ENCODE measurements around the gene SMAD3. TPM values are rescaled to one million over a fixed set of nuclear protein-coding genes. Genes with fewer than 3 reads are reported as not detected.
"Not testable (repeated sequence)": the region's sequence is repeated elsewhere in the genome, so short reads cannot be mapped to it uniquely, and the experiment has no call there.

The SMAD3 gene
- total RNA-seq, 3 donors from 2014 or later: 38.5 to 76.3 (median 44.9) TPM

DNA sequence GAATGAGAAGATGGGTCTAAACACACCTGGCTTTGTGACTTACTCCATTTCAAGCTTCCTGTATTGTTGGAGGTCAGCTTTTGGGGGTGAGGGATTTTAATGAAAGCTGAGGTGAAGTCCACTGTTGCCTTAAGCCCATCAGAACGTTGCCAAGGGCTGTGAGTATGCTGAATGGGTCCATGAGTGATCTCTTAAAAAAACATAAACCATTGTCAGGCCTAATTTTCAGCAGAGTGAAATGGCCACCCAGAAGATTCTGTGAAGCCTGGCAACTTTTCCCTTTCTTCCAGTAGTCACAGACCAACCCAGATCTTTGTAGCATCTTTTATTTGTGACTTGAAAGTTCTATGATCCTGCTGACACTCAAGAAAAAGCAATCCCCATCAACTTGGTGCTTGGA lies 87.0 kb downstream of the SMAD3 start:
- no peak overlapping the region for H3K4me3 ChIP-seq
- no peak for ATAC-seq
- no peaks in the 10 kb centered on the region for H3K36me3 ChIP-seq (ENCODE audit: low read depth)
- no peaks in the 10 kb centered on the region for H3K9me3 ChIP-seq
- TF ChIP-seq, protein P1, sequence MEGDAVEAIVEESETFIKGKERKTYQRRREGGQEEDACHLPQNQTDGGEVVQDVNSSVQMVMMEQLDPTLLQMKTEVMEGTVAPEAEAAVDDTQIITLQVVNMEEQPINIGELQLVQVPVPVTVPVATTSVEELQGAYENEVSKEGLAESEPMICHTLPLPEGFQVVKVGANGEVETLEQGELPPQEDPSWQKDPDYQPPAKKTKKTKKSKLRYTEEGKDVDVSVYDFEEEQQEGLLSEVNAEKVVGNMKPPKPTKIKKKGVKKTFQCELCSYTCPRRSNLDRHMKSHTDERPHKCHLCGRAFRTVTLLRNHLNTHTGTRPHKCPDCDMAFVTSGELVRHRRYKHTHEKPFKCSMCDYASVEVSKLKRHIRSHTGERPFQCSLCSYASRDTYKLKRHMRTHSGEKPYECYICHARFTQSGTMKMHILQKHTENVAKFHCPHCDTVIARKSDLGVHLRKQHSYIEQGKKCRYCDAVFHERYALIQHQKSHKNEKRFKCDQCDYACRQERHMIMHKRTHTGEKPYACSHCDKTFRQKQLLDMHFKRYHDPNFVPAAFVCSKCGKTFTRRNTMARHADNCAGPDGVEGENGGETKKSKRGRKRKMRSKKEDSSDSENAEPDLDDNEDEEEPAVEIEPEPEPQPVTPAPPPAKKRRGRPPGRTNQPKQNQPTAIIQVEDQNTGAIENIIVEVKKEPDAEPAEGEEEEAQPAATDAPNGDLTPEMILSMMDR (IDR thresholded peaks at IDR 0.05): no peak
- peaks cover 31% of the 10 kb centered on the region for H3K4me1 ChIP-seq (ENCODE audit: low read depth)
- intact Hi-C loops (cut with DNase I, micrococcal nuclease): no loop called here
- DNase-seq: no peak

DNA sequence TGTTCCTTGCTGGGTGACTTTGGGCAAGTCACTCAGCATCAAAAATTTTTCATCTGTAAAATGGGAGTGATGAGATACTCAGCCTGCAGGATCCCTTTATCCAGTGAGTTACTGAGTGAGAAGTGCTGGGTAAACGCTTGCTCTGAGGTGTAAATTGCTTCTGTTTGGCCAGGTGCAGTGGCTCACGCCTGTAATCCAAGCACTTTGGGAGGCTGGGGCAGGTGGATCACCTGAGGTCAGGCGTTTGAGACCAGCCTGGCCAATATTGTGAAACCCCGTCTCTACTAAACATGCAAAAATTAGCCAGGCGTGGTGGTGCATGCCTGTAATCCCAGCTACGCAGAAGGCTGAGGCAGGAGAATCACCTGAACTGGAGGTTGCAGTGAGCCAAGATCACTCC lies 87.6 kb downstream of the SMAD3 start:
- H3K4me1 ChIP-seq (ENCODE audit: low read depth): peaks cover 25% of the 10 kb centered on the region
- H3K9me3 ChIP-seq; ATAC-seq; H3K4me3 ChIP-seq; intact Hi-C loops (cut with DNase I, micrococcal nuclease); H3K36me3 ChIP-seq (ENCODE audit: low read depth); DNase-seq: not testable (repeated sequence)

GRCh38 chr15:67154249-67154648 lies 88.8 kb downstream of the SMAD3 start:
- intact Hi-C loops (cut with DNase I, micrococcal nuclease): no loop called here
- H3K9me3 ChIP-seq: no peaks in the 10 kb centered on the region
- H3K4me1 ChIP-seq (ENCODE audit: low read depth): peaks cover 18% of the 10 kb centered on the region
- no peaks in the 10 kb centered on the region for H3K36me3 ChIP-seq (ENCODE audit: low read depth)
- DNase-seq (no peak), ATAC-seq (no peak)
- TF ChIP-seq, protein P1 (IDR thresholded peaks at IDR 0.05): no peak
- no peak overlapping the region for H3K4me3 ChIP-seq

- ATAC-seq (no peak), DNase-seq (no peak)
- Histone ChIP-seq H3K4me3 (no peak overlapping the region), H3K36me3 (ENCODE audit: low read depth) (no peaks in the 10 kb centered on the region), H3K9me3 (no peaks in the 10 kb centered on the region), H3K4me1 (ENCODE audit: low read depth) (peaks cover 3% of the 10 kb centered on the region)
- intact Hi-C loops (cut with DNase I, micrococcal nuclease): no loop called here
- TF ChIP-seq, protein P1 (IDR thresholded peaks at IDR 0.05): no peak
These were observed 91.0 kb downstream of the SMAD3 start for GRCh38 chr15:67156426-67156825.

DNA sequence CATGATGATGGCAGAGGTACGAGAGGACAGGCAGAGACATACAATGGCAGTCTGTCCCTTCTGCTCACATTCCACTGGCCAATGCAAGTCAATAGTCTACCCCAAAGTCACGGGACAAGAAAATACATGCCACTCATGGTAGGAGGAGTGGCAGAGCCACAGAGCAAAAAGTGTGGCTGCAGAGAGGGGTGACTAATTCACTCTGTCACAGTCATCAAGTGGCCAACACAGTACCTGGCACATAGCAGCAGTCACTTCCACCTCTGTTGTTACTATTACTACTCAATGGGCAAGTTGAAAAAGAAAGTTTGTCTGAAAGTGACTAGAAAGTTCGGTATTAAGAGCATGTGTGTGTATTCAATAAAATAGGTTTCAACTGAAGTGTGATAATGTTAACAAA lies 91.4 kb downstream of the SMAD3 start:
- ATAC-seq: no peak
- intact Hi-C loops (cut with DNase I, micrococcal nuclease): no loop called here
- H3K4me3 ChIP-seq: no peak overlapping the region
- no peaks in the 10 kb centered on the region for H3K36me3 ChIP-seq (ENCODE audit: low read depth)
- no peaks in the 10 kb centered on the region for H3K9me3 ChIP-seq
- no peak for DNase-seq
- H3K4me1 ChIP-seq (ENCODE audit: low read depth): peaks cover 6% of the 10 kb centered on the region
- TF ChIP-seq, protein P1 (IDR thresholded peaks at IDR 0.05): no peak

DNA sequence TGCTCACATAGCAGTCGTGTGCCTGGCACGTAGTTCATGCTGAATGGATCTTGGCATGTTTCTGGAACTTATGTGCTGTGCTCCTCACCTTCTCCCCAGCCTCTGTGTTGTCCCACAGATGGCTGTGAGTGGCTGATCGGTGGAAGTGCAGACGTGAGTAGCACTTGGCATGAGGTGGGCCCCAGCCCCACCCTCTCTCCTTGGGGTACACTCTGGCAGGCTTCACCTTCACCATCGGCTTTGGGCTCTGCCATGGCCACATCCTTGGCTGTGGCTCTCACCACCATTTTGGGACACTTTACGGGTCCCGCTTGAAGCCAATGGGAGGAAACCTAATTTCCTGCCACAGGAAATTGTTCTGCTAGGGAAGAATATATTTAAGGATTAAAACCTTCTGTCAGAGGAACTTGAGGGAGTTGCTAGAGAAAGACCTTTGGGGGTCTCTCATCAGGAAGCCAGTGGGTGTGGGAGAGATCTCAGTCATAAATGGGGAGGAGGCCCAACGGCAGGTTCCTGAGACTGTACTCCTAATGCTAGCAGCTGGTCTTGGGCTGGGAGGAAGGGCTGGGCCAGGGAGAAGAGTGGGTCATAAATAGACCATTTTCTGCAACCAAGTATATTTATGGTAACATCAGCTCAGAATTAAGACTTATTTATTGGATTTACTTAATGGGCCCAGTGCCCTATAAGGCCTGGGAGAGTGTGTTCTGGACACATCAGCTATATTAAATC lies 92.3 kb downstream of the SMAD3 start:
- ATAC-seq (no peak), DNase-seq (peak in 1 of 3 donors; percentile 34)
- Histone ChIP-seq H3K4me3 (no peak overlapping the region), H3K4me1 (ENCODE audit: low read depth) (peaks cover 8% of the 10 kb centered on the region), H3K36me3 (ENCODE audit: low read depth) (no peaks in the 10 kb centered on the region), H3K9me3 (no peaks in the 10 kb centered on the region)
- intact Hi-C loops (cut with DNase I, micrococcal nuclease): no loop called here
- TF ChIP-seq, protein P1 (IDR thresholded peaks at IDR 0.05): no peak

Measured in mucosa of descending colon (tissue), 3 donors.